DND-41 (cell line): ENCODE results near the gene SLC7A1.

Source experiments
- ATAC-seq: fragments of 200-7000 bp; cut with Tn5 transposase; 3 replicates; pipeline ENCODE4 v1.9.1; 2021; ENCODE audit warnings: low read depth; ENCODE audit not compliant: insufficient read depth
- DNase-seq: peaks from one replicate; pipeline ENCODE4 v3.0.0-alpha.2; 2020
- H2AFZ ChIP-seq: 2 replicates; pipeline ENCODE4 v1.6.0; 2012; ENCODE audit warnings: low read depth, low read length
- H3K27ac ChIP-seq: 2 replicates; pipeline ENCODE4 v1.5.1; 2012; ENCODE audit warnings: low read length, inconsistent platforms
- H3K27me3 ChIP-seq: fragments of 200-600 bp; sonication (generic); 2 replicates; pipeline ENCODE4 v1.6.0; 2012; ENCODE audit warnings: low read length, mild to moderate bottlenecking, inconsistent platforms; ENCODE audit not compliant: insufficient read depth, poor library complexity
- H3K36me3 ChIP-seq: 2 replicates; pipeline ENCODE4 v1.5.1; 2012; ENCODE audit warnings: low read length, inconsistent platforms; ENCODE audit not compliant: insufficient read depth
- H3K4me1 ChIP-seq: 2 replicates; pipeline ENCODE4 v1.5.1; 2012; ENCODE audit warnings: mild to moderate bottlenecking, low read length; ENCODE audit not compliant: insufficient read depth
- H3K4me2 ChIP-seq: 2 replicates; pipeline ENCODE4 v1.6.0; 2012; ENCODE audit warnings: mild to moderate bottlenecking, moderate library complexity, low read length, inconsistent platforms; ENCODE audit not compliant: insufficient read depth
- H3K4me3 ChIP-seq, 2 experiments: fragments of 200-600 bp in 1 of 2; shearing (Covaris generic) in 1 of 2; 2 replicates each; pipeline ENCODE4 v1.5.1; 2012 to 2016; ENCODE audit warnings: inconsistent platforms in 2 of 2, low read length in 2 of 2, mild to moderate bottlenecking in 2 of 2, low read depth in 1 of 2, moderate library complexity in 1 of 2
- H3K79me2 ChIP-seq: 2 replicates; pipeline ENCODE4 v1.6.0; 2012; ENCODE audit warnings: low read length, inconsistent platforms; ENCODE audit not compliant: insufficient read depth
- H3K9ac ChIP-seq: 2 replicates; pipeline ENCODE4 v1.6.0; 2012; ENCODE audit warnings: low read depth, mild to moderate bottlenecking, inconsistent platforms, low read length, moderate library complexity
- H3K9me3 ChIP-seq: 2 replicates; pipeline ENCODE4 v1.5.1; 2012; ENCODE audit warnings: low read length, moderate library complexity, mild to moderate bottlenecking, inconsistent platforms; ENCODE audit not compliant: insufficient read depth, severe bottlenecking
- H4K20me1 ChIP-seq: 2 replicates; pipeline ENCODE4 v1.6.0; 2012; ENCODE audit warnings: low read length; ENCODE audit not compliant: insufficient read depth
- CTCF ChIP-seq: IDR thresholded peaks from 2 replicates; pipeline ENCODE4 v1.5.1; 2012; ENCODE audit warnings: borderline replicate concordance, low read length, moderate library complexity, mild to moderate bottlenecking; ENCODE audit not compliant: poor library complexity, severe bottlenecking; ENCODE audit errors: extremely low read depth
- EZH2 ChIP-seq: IDR thresholded peaks from 3 replicates; pipeline ENCODE4 v1.6.1; 2012; ENCODE audit warnings: borderline replicate concordance, low read depth, mild to moderate bottlenecking, moderate library complexity, low read length, inconsistent platforms; ENCODE audit not compliant: severe bottlenecking

SLC7A1 gene

GRCh38 chr13:29583073-29583785 lies 12.3 kb downstream of the SLC7A1 start:
- Histone ChIP-seq H3K4me2 (no peak overlapping the region), H3K4me1 (peaks cover 7% of the 10 kb centered on the region), H3K27ac (no peak overlapping the region), H4K20me1 (peaks cover 99% of the 10 kb centered on the region), H3K79me2 (peaks cover 100% of the 10 kb centered on the region), H3K27me3 (no peaks in the 10 kb centered on the region), H2AFZ (no peak overlapping the region), H3K9me3 (no peaks in the 10 kb centered on the region), H3K36me3 (peaks cover 42% of the 10 kb centered on the region), H3K4me3 (no peak overlapping the region), H3K9ac (no peak overlapping the region)
- TF ChIP-seq CTCF = no peak
- no peak for TF ChIP-seq EZH2
- ATAC-seq (no peak), DNase-seq (no peak)

- ATAC-seq (no peak), DNase-seq (no peak)
- H4K20me1 ChIP-seq = peaks cover 99% of the 10 kb centered on the region
- TF ChIP-seq CTCF (no peak), EZH2 (no peak)
- no peak overlapping the region for H2AFZ ChIP-seq
- H3K9me3 ChIP-seq = no peaks in the 10 kb centered on the region
- no peaks in the 10 kb centered on the region for H3K27me3 ChIP-seq
- H3K79me2 ChIP-seq = peaks cover 100% of the 10 kb centered on the region
- no peak overlapping the region for H3K27ac ChIP-seq
- H3K4me1 ChIP-seq = peaks cover 4% of the 10 kb centered on the region
- peaks cover 33% of the 10 kb centered on the region for H3K36me3 ChIP-seq
- H3K4me2 ChIP-seq = no peak overlapping the region
- H3K4me3 ChIP-seq = no peak overlapping the region
- no peak overlapping the region for H3K9ac ChIP-seq
These were observed 13.3 kb downstream of the SLC7A1 start for GRCh38 chr13:29582171-29582570.

- no peak for DNase-seq
- H4K20me1 ChIP-seq = peaks cover 99% of the 10 kb centered on the region
- TF ChIP-seq CTCF (no peak), EZH2 (no peak)
- H3K4me2 ChIP-seq = no peak overlapping the region
- H3K4me3 ChIP-seq = no peak overlapping the region
- no peak overlapping the region for H3K27ac ChIP-seq
- H3K9ac ChIP-seq = no peak overlapping the region
- H3K9me3 ChIP-seq = no peaks in the 10 kb centered on the region
- peaks cover 30% of the 10 kb centered on the region for H3K36me3 ChIP-seq
- H3K4me1 ChIP-seq = peaks cover 2% of the 10 kb centered on the region; the same call in 1 of the 2 replicates
- no peak for ATAC-seq
- no peaks in the 10 kb centered on the region for H3K27me3 ChIP-seq
- H3K79me2 ChIP-seq = peaks cover 100% of the 10 kb centered on the region
- no peak overlapping the region for H2AFZ ChIP-seq
These were observed 13.8 kb downstream of the SLC7A1 start for GRCh38 chr13:29581666-29582065.
